Upper lobe of left lung (tissue), 4 donors: Measurements from ENCODE around the gene SOHLH2.

Source experiments
- POLR2A ChIP-seq, 4 donors: fragments of 450-650 bp; IDR thresholded peaks; one replicate each; pipeline ENCODE4 v1.5.1; 2016 to 2017; ENCODE audit warnings: antibody characterized with exemption in 4 of 4, mild to moderate bottlenecking in 2 of 4
- POLR2AphosphoS5 ChIP-seq, 2 donors: sonication (generic); formaldehyde crosslinking; IDR thresholded peaks; one replicate each; pipeline ENCODE4 v1.5.1; 2017; ENCODE audit warnings: antibody characterized with exemption in 2 of 2
- TF ChIP-seq, protein P1 (sequence below), 6 experiments: fragments of 450-650 bp in 4 of 6; fragments of 200-600 bp in 2 of 6; sonication (generic) in 2 of 6; IDR thresholded peaks; one replicate each; pipeline ENCODE4 v1.5.1; 2016 to 2019; ENCODE audit warnings: antibody characterized with exemption in 6 of 6

GRCh38 chr13:36258831-36259230, 44.5 kb upstream of the SOHLH2 start:
- TF ChIP-seq, protein P1, sequence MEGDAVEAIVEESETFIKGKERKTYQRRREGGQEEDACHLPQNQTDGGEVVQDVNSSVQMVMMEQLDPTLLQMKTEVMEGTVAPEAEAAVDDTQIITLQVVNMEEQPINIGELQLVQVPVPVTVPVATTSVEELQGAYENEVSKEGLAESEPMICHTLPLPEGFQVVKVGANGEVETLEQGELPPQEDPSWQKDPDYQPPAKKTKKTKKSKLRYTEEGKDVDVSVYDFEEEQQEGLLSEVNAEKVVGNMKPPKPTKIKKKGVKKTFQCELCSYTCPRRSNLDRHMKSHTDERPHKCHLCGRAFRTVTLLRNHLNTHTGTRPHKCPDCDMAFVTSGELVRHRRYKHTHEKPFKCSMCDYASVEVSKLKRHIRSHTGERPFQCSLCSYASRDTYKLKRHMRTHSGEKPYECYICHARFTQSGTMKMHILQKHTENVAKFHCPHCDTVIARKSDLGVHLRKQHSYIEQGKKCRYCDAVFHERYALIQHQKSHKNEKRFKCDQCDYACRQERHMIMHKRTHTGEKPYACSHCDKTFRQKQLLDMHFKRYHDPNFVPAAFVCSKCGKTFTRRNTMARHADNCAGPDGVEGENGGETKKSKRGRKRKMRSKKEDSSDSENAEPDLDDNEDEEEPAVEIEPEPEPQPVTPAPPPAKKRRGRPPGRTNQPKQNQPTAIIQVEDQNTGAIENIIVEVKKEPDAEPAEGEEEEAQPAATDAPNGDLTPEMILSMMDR (IDR thresholded peaks at IDR 0.05) = no peak
- TF ChIP-seq POLR2A (IDR thresholded peaks at IDR 0.05) (no peak), POLR2AphosphoS5 (IDR thresholded peaks at IDR 0.05) (no peak)
